Retinal pigment epithelial cell (primary cell): ENCODE measurements around the gene PDE4D.

Experiments used
- DNase-seq: peaks from one replicate; pipeline ENCODE4 v3.0.0-alpha.2; 2010; ENCODE audit warnings: low read depth
- H3K4me3 ChIP-seq: 2 replicates; pipeline ENCODE4 v1.5.1; 2011; ENCODE audit warnings: mild to moderate bottlenecking, low read length, control low read depth, moderate library complexity
- TF ChIP-seq, protein P1 (sequence below): conservative IDR thresholded peaks from 2 replicates; pipeline ENCODE4 v1.5.1; 2011; ENCODE audit warnings: low read depth, low read length, control low read depth, inconsistent platforms

Gene PDE4D

DNA sequence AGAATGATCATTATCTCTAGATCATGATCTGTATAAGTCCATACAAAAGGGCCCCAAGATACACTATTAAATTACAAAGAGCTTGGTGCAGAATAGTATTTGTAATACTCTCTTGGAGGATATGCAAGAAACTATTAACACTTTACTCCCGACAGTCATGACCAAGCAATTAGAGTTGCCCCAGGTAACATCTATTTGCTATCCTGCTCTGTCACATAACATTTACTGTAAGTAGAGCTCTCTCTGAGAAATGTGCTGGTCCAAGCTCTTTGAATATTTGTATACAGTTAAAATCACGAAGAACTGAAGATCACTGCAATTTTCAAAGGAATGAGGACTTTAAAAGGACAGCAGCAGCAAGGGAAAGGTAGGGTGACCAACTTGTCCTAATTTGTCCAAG, 757.0 kb downstream of the PDE4D start:
- DNase-seq: no peak
- TF ChIP-seq, protein P1, sequence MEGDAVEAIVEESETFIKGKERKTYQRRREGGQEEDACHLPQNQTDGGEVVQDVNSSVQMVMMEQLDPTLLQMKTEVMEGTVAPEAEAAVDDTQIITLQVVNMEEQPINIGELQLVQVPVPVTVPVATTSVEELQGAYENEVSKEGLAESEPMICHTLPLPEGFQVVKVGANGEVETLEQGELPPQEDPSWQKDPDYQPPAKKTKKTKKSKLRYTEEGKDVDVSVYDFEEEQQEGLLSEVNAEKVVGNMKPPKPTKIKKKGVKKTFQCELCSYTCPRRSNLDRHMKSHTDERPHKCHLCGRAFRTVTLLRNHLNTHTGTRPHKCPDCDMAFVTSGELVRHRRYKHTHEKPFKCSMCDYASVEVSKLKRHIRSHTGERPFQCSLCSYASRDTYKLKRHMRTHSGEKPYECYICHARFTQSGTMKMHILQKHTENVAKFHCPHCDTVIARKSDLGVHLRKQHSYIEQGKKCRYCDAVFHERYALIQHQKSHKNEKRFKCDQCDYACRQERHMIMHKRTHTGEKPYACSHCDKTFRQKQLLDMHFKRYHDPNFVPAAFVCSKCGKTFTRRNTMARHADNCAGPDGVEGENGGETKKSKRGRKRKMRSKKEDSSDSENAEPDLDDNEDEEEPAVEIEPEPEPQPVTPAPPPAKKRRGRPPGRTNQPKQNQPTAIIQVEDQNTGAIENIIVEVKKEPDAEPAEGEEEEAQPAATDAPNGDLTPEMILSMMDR: no peak
- H3K4me3 ChIP-seq: no peak overlapping the region

DNA sequence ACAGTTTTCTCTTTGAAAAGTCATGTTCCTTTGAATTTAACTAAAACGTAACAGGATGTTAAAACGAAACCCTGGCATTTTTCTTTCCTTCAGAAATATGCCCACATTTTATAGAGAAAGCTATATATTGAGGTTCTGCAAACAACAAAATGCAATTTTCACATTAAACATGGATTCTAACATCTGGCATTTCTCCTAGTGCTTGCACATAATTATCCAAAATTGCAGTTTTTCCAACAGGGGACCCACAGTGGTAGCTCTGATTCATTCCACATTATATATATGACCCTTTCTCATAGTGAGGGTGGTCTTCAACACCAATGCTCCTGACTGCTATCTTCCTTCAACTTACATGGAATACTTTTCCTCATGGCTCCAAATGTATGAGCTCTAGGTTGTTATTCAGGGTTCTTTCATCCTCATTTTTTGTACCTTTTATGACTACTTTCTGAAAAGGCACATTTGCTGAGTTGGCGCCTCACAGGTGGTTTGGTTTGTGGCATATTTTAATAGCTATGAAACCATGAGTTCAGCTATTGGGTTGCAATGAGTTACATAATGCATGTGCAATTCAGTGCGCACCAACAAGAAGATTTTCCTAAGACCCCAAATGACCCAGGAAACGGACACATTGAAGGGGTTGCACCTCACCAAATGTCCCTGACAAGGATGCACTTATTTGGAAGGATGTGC, 758.9 kb downstream of the PDE4D start:
- TF ChIP-seq, protein P1: no peak
- no peak for DNase-seq
- no peak overlapping the region for H3K4me3 ChIP-seq

DNA sequence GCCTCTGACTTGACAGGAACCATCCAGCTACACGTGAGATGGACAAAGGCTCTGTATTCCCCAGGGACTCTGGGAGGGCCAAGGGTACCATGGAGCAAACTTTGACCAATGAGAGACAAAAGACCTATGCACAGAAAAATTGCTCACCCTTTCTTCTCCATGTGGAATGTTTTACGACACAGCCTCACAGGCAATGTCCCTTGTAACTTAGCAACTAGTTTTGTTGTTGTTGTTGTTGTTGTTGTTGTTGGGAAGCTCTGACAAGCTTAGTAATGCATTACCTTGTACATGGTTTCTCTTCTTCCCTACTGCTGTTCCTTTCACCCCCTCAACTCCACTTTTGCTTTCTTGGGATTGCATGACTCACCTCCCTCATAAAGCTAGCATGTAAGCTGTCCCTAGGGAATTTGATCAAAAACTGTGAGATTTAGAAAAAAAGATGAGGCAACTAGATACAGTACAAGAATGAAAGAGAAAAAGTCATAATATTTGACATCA, 759.7 kb downstream of the PDE4D start:
- TF ChIP-seq, protein P1: no peak
- no peak overlapping the region for H3K4me3 ChIP-seq
- DNase-seq: no peak

DNA sequence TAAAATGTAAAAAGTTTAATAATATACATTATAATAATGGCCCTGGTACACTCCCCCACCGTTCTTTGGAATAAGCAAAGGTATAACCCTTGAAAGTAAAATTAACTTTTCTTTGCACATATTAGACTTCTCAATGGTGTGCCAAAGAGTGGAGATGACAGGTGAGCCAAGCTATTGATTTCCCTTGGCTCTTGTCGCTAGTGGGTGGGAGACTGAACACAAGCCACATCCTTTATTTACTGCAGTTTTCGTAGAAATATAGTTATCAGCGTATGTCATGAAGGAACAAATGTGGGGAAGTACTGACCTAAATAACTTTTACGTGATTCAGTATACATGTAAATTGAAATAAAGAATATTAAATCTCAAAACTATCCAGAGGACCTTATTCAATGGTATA, 761.4 kb downstream of the PDE4D start:
- H3K4me3 ChIP-seq: no peak overlapping the region
- no peak for DNase-seq
- TF ChIP-seq, protein P1: no peak

DNA sequence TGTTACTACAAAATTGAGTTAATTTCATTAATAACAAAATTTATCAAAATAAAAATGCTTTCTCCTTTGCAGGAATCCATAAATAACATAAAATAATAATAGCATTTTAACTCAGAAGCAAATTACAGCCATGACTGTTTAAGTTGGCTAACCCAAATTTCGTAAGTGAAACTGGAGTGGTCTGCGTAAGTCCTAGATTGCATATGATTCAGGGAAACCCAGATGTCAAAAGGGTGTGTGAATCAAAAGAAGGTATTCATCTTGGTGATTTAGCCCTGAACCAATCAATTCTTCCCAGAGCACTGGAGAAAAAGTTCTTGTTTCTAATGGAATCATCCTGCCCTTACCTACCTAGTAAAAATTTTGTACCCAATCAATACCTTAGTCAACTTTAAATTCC, 763.1 kb downstream of the PDE4D start:
- H3K4me3 ChIP-seq: no peak overlapping the region
- no peak for DNase-seq

DNA sequence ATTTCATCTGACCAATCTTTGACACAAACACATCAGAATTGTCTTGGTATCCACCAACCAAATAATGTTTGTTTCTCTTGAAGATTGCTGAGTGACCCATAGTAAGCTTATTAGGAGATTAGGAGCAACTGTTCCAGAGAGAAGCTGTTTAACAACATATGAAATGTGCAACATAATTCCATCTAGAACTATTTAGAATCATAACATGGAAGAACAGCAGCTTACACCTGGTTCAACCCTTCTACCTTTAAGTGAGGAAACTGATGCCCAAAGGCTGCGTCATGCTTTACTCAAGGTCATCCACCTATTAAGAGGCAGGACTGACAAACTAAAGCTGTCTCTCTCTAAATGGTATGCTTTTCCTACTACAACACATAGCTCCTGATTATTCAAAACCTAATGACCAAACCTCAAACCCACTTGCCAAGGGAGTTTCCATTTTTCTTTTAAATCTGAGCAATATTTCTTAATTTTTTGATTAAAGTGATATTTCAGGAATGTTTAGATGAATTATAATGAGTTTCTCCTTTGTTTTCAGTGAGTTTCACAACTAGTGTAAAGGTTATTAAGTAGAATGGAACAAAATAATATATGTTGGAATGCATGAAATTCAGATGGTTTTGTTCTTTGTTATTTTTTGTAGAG, 764.8 kb downstream of the PDE4D start:
- DNase-seq: no peak
- no peak overlapping the region for H3K4me3 ChIP-seq
- TF ChIP-seq, protein P1: no peak

More for the DNA sequence above, 763.1 kb downstream of the PDE4D start:
- TF ChIP-seq, protein P1: no peak
